PC-3 (cell line): ENCODE results near the gene GPR108.

Experiments
- CTCF ChIP-seq: fragments of 300-600 bp; sonication (generic); conservative IDR thresholded peaks from 2 replicates; pipeline ENCODE4 v1.5.1; 2017; ENCODE audit warnings: antibody characterized with exemption, low read depth, mild to moderate bottlenecking, low read length
- EZH2 ChIP-seq: fragments of 300-600 bp; sonication (generic); IDR thresholded peaks from one replicate; pipeline ENCODE4 v1.6.1; 2017; ENCODE audit warnings: antibody characterized with exemption, mild to moderate bottlenecking, low read length; ENCODE audit not compliant: unreplicated experiment
- EZH2phosphoT487 ChIP-seq: fragments of 300-600 bp; sonication (generic); IDR thresholded peaks from 2 replicates; pipeline ENCODE4 v1.6.1; 2018; ENCODE audit warnings: mild to moderate bottlenecking, antibody characterized with exemption, low read length, borderline replicate concordance

GRCh38 chr19:6685962-6686627 is 51.3 kb downstream of the GPR108 start:
- TF ChIP-seq CTCF (no peak), EZH2phosphoT487 (no peak), EZH2 (no peak)
